Hepatocyte (in vitro differentiated cells): ENCODE results near the gene ADAP2.

Source experiments
- EZH2 ChIP-seq: fragments of 200-600 bp; sonication (generic); IDR thresholded peaks from 2 replicates; pipeline ENCODE4 v1.6.1; 2016; ENCODE audit warnings: antibody characterized with exemption, mild to moderate bottlenecking, borderline replicate concordance
- EZH2phosphoT487 ChIP-seq: fragments of 200-600 bp; sonication (generic); IDR thresholded peaks from one replicate; pipeline ENCODE4 v1.6.1; 2018; ENCODE audit warnings: antibody characterized with exemption, mild to moderate bottlenecking, low read depth, moderate library complexity; ENCODE audit not compliant: unreplicated experiment, severe bottlenecking
- TF ChIP-seq, protein P1 (sequence below): fragments of 200-600 bp; sonication (generic); IDR thresholded peaks from 2 replicates; pipeline ENCODE4 v1.5.1; 2016; ENCODE audit warnings: antibody characterized with exemption, mild to moderate bottlenecking; ENCODE audit not compliant: poor library complexity

DNA sequence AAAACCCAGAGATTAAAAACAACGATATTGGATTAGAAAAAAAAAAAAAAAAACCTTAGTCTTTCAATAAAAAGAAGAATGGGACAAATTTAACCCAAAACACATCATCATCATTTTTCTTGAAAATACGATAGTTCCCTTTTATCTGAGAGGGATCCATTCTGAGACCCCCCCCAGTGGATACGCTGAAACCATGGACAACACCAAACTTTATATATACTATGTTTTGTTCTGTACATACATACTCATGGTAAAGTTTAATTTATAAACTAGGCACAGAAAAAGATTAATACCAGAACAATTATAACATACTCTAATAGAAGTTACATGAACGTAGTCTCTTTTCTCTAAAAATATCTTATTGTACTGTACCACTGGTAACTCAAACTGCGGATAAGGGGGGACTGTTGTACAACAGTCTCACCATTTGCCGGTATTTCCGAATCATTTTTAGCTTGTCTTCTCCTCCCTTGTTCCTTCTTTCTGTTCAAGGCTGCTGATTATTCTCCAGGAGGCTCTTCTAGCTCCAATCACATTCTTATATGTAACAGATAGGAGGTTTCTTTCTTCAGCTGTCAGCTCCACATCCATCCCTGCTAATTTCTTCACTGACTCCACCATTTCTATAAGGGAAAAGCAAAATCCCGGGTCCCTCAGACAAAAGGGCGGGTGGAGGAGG, 86.1 kb downstream of the ADAP2 start:
- TF ChIP-seq, protein P1, sequence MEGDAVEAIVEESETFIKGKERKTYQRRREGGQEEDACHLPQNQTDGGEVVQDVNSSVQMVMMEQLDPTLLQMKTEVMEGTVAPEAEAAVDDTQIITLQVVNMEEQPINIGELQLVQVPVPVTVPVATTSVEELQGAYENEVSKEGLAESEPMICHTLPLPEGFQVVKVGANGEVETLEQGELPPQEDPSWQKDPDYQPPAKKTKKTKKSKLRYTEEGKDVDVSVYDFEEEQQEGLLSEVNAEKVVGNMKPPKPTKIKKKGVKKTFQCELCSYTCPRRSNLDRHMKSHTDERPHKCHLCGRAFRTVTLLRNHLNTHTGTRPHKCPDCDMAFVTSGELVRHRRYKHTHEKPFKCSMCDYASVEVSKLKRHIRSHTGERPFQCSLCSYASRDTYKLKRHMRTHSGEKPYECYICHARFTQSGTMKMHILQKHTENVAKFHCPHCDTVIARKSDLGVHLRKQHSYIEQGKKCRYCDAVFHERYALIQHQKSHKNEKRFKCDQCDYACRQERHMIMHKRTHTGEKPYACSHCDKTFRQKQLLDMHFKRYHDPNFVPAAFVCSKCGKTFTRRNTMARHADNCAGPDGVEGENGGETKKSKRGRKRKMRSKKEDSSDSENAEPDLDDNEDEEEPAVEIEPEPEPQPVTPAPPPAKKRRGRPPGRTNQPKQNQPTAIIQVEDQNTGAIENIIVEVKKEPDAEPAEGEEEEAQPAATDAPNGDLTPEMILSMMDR, result no peak
- no peak for TF ChIP-seq EZH2
- TF ChIP-seq EZH2phosphoT487, result no peak
